Calu3 (cell line): ENCODE measurements around the gene FCHSD2. TPM values are rescaled to one million over a fixed set of nuclear protein-coding genes. Genes with fewer than 3 reads are reported as not detected.

Experiments used
- BruUV-seq: library from RNA; stranded (reverse); fragments of 400-500 nt; replicated peaks from 2 replicates; lab custom pipeline; 2021; lab: Mats Ljungman, UMichigan
- CTCF ChIA-PET: fragments of 300-600 bp; sonication (Branson Sonifier 250); formaldehyde crosslinking; loops from one replicate; lab custom pipeline; 2022; ENCODE audit warnings: antibody characterized with exemption; lab: Charles Lee
- DNase-seq: peaks from one replicate; pipeline ENCODE4 v3.0.0; 2022
- H3K27ac Mint-ChIP-seq: one replicate; pipeline ENCODE4 v1.8.0; 2022; ENCODE audit warnings: mixed read lengths; ENCODE audit not compliant: unreplicated experiment
- H3K27me3 Mint-ChIP-seq: one replicate; pipeline ENCODE4 v1.8.0; 2022; ENCODE audit warnings: mixed read lengths; ENCODE audit not compliant: unreplicated experiment
- H3K36me3 Mint-ChIP-seq: one replicate; pipeline ENCODE4 v1.8.0; 2022; ENCODE audit warnings: mild to moderate bottlenecking, moderate library complexity, mixed read lengths; ENCODE audit not compliant: insufficient read depth, unreplicated experiment
- H3K4me1 Mint-ChIP-seq: one replicate; pipeline ENCODE4 v1.8.0; 2022; ENCODE audit warnings: mild to moderate bottlenecking, low read depth, mixed read lengths; ENCODE audit not compliant: unreplicated experiment
- H3K4me3 Mint-ChIP-seq: one replicate; pipeline ENCODE4 v1.8.0; 2022; ENCODE audit warnings: mild to moderate bottlenecking, low read depth, moderate library complexity, mixed read lengths; ENCODE audit not compliant: unreplicated experiment
- H3K9me3 Mint-ChIP-seq: one replicate; pipeline ENCODE4 v1.8.0; 2022; ENCODE audit warnings: low read depth, mixed read lengths; ENCODE audit not compliant: unreplicated experiment
- intact Hi-C: fragments of 100-400 bp; cut with micrococcal nuclease; formaldehyde crosslinking; loops from one replicate; pipeline ENCODE4 v1.10.0; 2022; ENCODE audit not compliant: unreplicated experiment
- total RNA-seq: library from RNA; stranded (reverse); gene quantifications from 2 replicates; pipeline ENCODE4 v1.2.3, GENCODE V29; 2022
- TF ChIP-seq, protein P1 (sequence below): fragments of 200-600 bp; IDR thresholded peaks from one replicate; pipeline ENCODE4 v1.8.0; 2022; ENCODE audit warnings: antibody characterized with exemption; ENCODE audit not compliant: unreplicated experiment

The FCHSD2 gene
- total RNA-seq, 1 experiment from 2014 or later, result 16.2 TPM

DNA sequence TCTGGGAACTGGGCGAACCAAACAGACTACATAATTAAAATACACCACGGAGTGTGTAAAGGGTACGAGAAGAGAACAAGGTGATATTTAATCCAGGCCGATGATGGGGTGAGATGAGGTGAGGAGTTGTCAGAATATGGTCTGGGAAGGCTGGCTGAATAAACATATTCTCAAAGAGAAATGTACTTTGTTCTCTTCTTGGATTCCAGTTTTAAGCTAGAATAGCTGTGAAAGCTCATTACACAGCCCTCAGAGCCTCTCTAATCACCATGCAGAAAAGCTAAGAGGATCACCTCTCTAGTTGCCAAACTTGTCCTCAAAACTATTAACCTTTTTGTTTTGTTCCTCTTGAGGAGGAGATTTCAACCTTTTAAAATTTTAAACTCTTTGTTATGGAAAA, 238.1 kb downstream of the FCHSD2 start:
- H3K27me3 Mint-ChIP-seq, result no peaks in the 10 kb centered on the region
- no TSS peak for BruUV-seq
- CTCF ChIA-PET, result no interaction called here

DNA sequence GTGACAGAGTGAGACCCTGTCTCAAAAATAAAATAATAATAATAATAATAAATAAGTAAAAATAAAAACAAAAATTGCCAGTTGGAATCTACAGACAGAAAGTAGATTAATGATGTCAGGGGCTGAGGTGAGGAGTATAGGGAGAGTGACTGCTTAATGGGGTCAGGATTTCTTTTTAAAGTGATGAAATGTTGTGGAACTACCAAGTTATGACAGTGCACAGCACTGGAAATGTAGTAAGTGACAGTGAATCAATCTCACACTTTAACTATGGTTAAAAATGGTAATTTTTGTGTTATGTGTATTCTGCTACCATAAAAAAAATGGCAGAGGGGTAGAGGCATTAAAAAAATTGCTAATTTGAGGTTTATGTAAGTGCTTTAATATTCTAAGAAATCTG, 240.7 kb downstream of the FCHSD2 start:
- TF ChIP-seq, protein P1, sequence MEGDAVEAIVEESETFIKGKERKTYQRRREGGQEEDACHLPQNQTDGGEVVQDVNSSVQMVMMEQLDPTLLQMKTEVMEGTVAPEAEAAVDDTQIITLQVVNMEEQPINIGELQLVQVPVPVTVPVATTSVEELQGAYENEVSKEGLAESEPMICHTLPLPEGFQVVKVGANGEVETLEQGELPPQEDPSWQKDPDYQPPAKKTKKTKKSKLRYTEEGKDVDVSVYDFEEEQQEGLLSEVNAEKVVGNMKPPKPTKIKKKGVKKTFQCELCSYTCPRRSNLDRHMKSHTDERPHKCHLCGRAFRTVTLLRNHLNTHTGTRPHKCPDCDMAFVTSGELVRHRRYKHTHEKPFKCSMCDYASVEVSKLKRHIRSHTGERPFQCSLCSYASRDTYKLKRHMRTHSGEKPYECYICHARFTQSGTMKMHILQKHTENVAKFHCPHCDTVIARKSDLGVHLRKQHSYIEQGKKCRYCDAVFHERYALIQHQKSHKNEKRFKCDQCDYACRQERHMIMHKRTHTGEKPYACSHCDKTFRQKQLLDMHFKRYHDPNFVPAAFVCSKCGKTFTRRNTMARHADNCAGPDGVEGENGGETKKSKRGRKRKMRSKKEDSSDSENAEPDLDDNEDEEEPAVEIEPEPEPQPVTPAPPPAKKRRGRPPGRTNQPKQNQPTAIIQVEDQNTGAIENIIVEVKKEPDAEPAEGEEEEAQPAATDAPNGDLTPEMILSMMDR, result no peak

More for the DNA sequence above, 238.1 kb downstream of the FCHSD2 start:
- Mint-ChIP-seq H3K36me3 (no peaks in the 10 kb centered on the region), H3K27ac (no peak overlapping the region), H3K4me1 (no peaks in the 10 kb centered on the region), H3K9me3 (peaks cover 7% of the 10 kb centered on the region), H3K4me3 (no peak overlapping the region)
- TF ChIP-seq, protein P1, result no peak
- no peak for DNase-seq
- intact Hi-C loops, result no loop called here

DNA sequence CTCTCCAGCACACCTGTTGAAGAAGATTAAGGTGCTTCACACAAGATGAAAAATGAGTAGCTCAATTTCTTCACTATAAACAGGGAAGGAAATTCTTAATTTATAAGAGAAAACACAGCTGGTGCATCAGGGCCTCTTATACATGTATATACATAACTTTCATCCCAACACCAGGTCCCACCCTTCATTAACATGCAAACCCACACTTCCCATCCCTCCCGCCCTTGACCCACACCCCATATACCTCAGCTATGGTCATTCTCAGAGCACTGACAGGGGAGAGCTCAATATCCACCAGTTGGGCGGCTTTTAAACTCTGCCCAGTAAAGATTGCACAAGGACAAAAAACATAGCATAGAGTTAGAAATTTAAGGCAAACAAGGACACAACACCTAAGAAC, 242.1 kb downstream of the FCHSD2 start:
- no peaks in the 10 kb centered on the region for H3K27me3 Mint-ChIP-seq
- DNase-seq, result no peak
- BruUV-seq, result no TSS peak
- no peaks in the 10 kb centered on the region for H3K4me1 Mint-ChIP-seq
- H3K27ac Mint-ChIP-seq, result no peak overlapping the region
- CTCF ChIA-PET, result interaction anchor here (0.6 kb wide), 1 partner anchor 59 kb away, joined by 3 read pairs; no protein-coding TSS in a partner anchor
- TF ChIP-seq, protein P1, result no peak
- intact Hi-C loops, result no loop called here
- no peaks in the 10 kb centered on the region for H3K9me3 Mint-ChIP-seq
- H3K36me3 Mint-ChIP-seq, result no peaks in the 10 kb centered on the region
- H3K4me3 Mint-ChIP-seq, result no peak overlapping the region

More for the DNA sequence above, 240.7 kb downstream of the FCHSD2 start:
- CTCF ChIA-PET, result no interaction called here
- BruUV-seq, result no TSS peak
- Mint-ChIP-seq H3K36me3 (no peaks in the 10 kb centered on the region), H3K27me3 (no peaks in the 10 kb centered on the region), H3K4me1 (no peaks in the 10 kb centered on the region), H3K4me3 (no peak overlapping the region), H3K9me3 (no peaks in the 10 kb centered on the region), H3K27ac (no peak overlapping the region)
- intact Hi-C loops, result no loop called here
- DNase-seq, result no peak

DNA sequence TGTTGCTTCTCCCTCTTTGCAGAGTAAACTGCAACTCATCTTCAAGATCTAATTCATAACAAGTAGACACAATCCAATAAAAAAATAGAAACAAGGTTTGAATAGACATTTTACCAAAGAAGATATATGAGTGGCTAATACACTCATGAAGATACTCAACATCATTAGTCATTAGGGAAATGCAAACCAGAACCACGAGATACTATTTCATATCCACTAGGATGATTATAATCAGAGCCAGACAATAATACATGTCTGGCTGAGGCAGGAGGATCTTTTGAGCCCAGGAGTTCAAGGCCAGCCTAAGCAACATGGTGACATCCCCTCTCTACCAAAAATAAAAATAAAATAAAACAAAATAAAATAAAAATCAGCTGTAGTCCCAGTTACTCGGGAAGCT, 242.9 kb downstream of the FCHSD2 start:
- CTCF ChIA-PET, result no interaction called here
- Mint-ChIP-seq H3K36me3 (no peaks in the 10 kb centered on the region), H3K27ac (no peak overlapping the region), H3K27me3 (no peaks in the 10 kb centered on the region), H3K9me3 (no peaks in the 10 kb centered on the region), H3K4me3 (no peak overlapping the region), H3K4me1 (no peaks in the 10 kb centered on the region)
- intact Hi-C loops, result no loop called here
- TF ChIP-seq, protein P1, result no peak
- no peak for DNase-seq
- BruUV-seq, result no TSS peak
